OCI-LY3 (cell line): ENCODE data around the gene PLD2.

Experiments used
- H2AFZ ChIP-seq: fragments of 200-600, 300-600 bp; shearing (Covaris generic); 2 replicates; pipeline ENCODE4 v1.6.0; 2014; ENCODE audit warnings: antibody characterized with exemption, low read depth, low read length
- H3K27ac ChIP-seq: fragments of 200-600, 300-600 bp; sonication (generic); 2 replicates; pipeline ENCODE4 v1.5.1; 2014; ENCODE audit warnings: mild to moderate bottlenecking, low read length, moderate library complexity, mixed read lengths
- H3K27me3 ChIP-seq: fragments of 200-600, 300-600 bp; sonication (generic); 2 replicates; pipeline ENCODE4 v1.6.1; 2014; ENCODE audit warnings: low read depth, low read length, mixed read lengths
- H3K36me3 ChIP-seq: fragments of 200-600, 300-600 bp; sonication (generic); replicated peaks from 2 replicates; pipeline ENCODE3; 2014; ENCODE audit warnings: low read depth, low read length, mixed read lengths
- H3K4me1 ChIP-seq: fragments of 300-600, 200-600 bp; sonication (generic); 2 replicates; pipeline ENCODE4 v1.6.1; 2014; ENCODE audit warnings: low read length, mixed read lengths
- H3K4me2 ChIP-seq: fragments of 200-600, 300-600 bp; sonication (generic); 2 replicates; pipeline ENCODE4 v1.6.1; 2014; ENCODE audit warnings: low read length, mixed read lengths
- H3K4me3 ChIP-seq: fragments of 300-600, 200-600 bp; sonication (generic); 2 replicates; pipeline ENCODE4 v1.5.1; 2014; ENCODE audit warnings: antibody characterized with exemption, mild to moderate bottlenecking, low read length, moderate library complexity
- H3K79me2 ChIP-seq: fragments of 300-600, 200-600 bp; shearing (Covaris generic); 2 replicates; pipeline ENCODE4 v1.6.1; 2014; ENCODE audit warnings: mild to moderate bottlenecking, low read length, mixed read lengths
- H3K9ac ChIP-seq: fragments of 300-600, 200-600 bp; shearing (Covaris generic); 2 replicates; pipeline ENCODE4 v1.6.0; 2014; ENCODE audit warnings: mild to moderate bottlenecking, low read length, moderate library complexity
- H3K9me3 ChIP-seq: fragments of 200-600, 300-600 bp; shearing (Covaris generic); 2 replicates; pipeline ENCODE4 v1.6.1; 2014; ENCODE audit warnings: low read length, mixed read lengths; ENCODE audit not compliant: insufficient read depth
- H4K20me1 ChIP-seq: fragments of 200-600, 300-600 bp; sonication (generic); 2 replicates; pipeline ENCODE4 v1.6.1; 2016; ENCODE audit warnings: low read length, mixed read lengths; ENCODE audit not compliant: insufficient read depth
- EZH2phosphoT487 ChIP-seq: fragments of 200-600 bp; shearing (Covaris generic); IDR thresholded peaks from 2 replicates; pipeline ENCODE4 v1.6.1; 2018; ENCODE audit warnings: antibody characterized with exemption, mixed run types, low read depth
- TF ChIP-seq, protein P1 (sequence below): fragments of 200-600, 300-600 bp; sonication (generic); IDR thresholded peaks from 2 replicates; pipeline ENCODE4 v1.5.1; 2014; ENCODE audit warnings: antibody characterized with exemption, low read length, low read depth

PLD2 gene

DNA sequence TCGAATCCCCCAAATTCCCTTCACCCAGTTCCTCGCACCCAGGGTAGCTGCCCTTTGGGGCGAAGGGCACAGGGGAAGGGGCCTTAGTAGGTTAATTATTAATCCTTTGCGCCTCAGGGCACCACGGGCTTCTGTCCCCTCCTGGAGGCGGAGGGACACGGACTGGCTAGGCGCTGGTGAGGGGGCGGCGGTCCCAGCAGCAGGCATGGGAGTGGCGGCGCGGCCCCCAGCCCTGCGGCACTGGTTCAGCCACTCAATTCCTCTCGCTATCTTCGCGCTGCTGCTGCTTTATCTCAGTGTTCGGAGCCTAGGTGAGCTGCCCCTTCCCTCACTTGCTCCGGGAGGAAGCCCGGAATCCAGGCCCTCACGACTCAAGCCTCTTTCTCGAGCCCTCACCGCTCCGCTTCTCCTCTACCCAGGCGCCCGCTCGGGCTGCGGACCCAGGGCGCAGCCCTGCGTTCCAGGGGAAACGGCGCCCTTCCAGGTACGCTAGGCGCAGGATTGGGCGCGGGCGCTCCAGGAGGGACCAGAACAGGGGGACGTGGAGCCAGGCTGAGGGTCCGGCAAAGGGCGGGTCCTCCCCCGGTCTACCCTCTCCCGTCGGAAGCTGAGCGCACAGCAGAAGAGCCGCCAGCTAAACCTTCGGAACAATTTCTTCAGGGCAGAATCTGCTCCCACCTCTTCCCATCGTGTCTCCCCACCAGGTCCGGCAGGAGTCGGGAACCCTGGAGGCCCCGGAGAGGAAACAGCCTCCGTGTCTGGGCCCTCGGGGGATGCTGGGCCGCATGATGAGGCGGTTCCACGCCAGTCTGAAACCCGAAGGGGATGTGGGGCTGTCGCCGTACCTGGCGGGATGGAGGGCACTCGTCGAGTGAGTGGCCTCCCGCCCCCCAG, 17.9 kb upstream of the PLD2 start, which contains the start of gene GLTPD2:
TSS of gene GLTPD2 (plus strand) at position 158 of the 894 bp plus-strand sequence. CDS start at position 206, 48 bp downstream.
- H3K4me3 ChIP-seq, result peak within 1 kb of the TSS; percentile 85
- no peaks in the 10 kb centered on the region for H3K9me3 ChIP-seq
- H3K36me3 ChIP-seq, result no peaks in the 10 kb centered on the region
- H3K4me2 ChIP-seq, result peak within 1 kb of the TSS; percentile 71
- H3K4me1 ChIP-seq, result peaks cover 3% of the 10 kb centered on the region; the same call in 1 of the 2 replicates
- peak within 1 kb of the TSS; percentile 68 for H3K9ac ChIP-seq
- H3K27ac ChIP-seq, result no peak within 1 kb of the TSS
- no peak for TF ChIP-seq EZH2phosphoT487
- TF ChIP-seq, protein P1, sequence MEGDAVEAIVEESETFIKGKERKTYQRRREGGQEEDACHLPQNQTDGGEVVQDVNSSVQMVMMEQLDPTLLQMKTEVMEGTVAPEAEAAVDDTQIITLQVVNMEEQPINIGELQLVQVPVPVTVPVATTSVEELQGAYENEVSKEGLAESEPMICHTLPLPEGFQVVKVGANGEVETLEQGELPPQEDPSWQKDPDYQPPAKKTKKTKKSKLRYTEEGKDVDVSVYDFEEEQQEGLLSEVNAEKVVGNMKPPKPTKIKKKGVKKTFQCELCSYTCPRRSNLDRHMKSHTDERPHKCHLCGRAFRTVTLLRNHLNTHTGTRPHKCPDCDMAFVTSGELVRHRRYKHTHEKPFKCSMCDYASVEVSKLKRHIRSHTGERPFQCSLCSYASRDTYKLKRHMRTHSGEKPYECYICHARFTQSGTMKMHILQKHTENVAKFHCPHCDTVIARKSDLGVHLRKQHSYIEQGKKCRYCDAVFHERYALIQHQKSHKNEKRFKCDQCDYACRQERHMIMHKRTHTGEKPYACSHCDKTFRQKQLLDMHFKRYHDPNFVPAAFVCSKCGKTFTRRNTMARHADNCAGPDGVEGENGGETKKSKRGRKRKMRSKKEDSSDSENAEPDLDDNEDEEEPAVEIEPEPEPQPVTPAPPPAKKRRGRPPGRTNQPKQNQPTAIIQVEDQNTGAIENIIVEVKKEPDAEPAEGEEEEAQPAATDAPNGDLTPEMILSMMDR, result no peak
- H2AFZ ChIP-seq, result peak within 1 kb of the TSS; percentile 43; the same call in 1 of the 2 replicates
- H3K27me3 ChIP-seq, result no peaks in the 10 kb centered on the region; the same call in 1 of the 2 replicates
- H3K79me2 ChIP-seq, result no peaks in the 10 kb centered on the region
- no peaks in the 10 kb centered on the region for H4K20me1 ChIP-seq

DNA sequence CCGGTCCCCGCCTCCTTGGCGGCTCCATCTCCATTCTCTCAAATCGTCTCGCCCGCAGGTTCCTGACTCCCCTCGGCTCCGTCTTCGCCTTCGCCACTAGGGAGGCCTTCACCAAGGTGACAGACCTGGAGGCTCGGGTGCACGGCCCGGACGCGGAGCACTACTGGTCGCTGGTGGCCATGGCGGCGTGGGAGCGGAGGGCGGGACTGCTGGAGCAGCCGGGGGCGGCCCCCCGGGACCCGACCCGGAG, 17.3 kb upstream of the PLD2 start:
- Histone ChIP-seq H3K4me2 (peak overlapping the region; percentile 71), H3K9ac (peak overlapping the region; percentile 68), H3K9me3 (no peaks in the 10 kb centered on the region), H2AFZ (peak overlapping the region; percentile 43; the same call in 1 of the 2 replicates), H3K27me3 (no peaks in the 10 kb centered on the region; the same call in 1 of the 2 replicates), H3K36me3 (no peaks in the 10 kb centered on the region), H3K79me2 (no peaks in the 10 kb centered on the region), H3K4me3 (peak overlapping the region; percentile 85), H4K20me1 (no peaks in the 10 kb centered on the region), H3K4me1 (peaks cover 3% of the 10 kb centered on the region; the same call in 1 of the 2 replicates), H3K27ac (no peak overlapping the region)
- TF ChIP-seq EZH2phosphoT487, result no peak
- TF ChIP-seq, protein P1, result no peak

DNA sequence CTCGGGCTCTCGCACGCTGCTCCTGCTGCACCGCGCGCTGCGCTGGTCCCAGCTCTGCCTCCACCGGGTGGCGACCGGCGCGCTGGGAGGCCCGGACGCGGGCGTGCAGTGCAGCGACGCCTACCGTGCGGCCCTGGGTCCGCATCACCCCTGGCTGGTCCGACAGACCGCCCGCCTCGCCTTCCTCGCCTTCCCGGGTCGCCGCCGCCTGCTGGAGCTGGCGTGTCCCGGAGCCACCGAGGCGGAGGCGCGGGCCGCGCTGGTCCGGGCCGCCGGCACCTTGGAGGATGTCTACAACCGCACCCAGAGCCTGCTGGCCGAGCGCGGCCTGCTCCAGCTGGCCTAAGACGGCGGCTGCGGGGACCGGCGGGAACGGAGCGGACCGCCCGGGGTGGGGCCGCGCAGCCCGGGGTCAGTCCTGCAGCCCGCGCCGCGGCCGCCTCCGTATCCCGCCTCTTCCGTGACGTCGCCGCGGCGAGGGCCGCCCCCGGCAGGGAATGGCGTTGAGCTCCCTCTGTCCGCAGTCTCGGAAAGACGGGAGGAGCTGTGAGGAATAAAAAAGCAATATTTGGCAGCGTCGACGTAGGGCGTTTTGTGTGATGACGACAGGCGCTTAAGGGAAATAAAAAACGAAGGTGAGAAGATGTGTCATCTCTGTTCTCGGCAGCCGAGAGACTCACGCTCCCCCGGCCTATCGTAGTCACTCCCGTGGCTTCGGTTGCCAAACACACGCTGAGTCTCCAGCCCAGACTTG, 16.8 kb upstream of the PLD2 start:
- no peaks in the 10 kb centered on the region for H4K20me1 ChIP-seq
- peak overlapping the region; percentile 68 for H3K9ac ChIP-seq
- H2AFZ ChIP-seq, result peak overlapping the region; percentile 84
- H3K4me3 ChIP-seq, result peak overlapping the region; percentile 85
- no peaks in the 10 kb centered on the region for H3K79me2 ChIP-seq
- H3K27ac ChIP-seq, result peak overlapping the region; percentile 25; the same call in 1 of the 2 replicates
- no peaks in the 10 kb centered on the region for H3K36me3 ChIP-seq
- no peaks in the 10 kb centered on the region; the same call in 1 of the 2 replicates for H3K27me3 ChIP-seq
- H3K9me3 ChIP-seq, result 0 out of 2 replicates have a peak, but pooled peaks cover under 1% of the 10 kb centered on the region
- TF ChIP-seq, protein P1, result peak; percentile 52
- no peak for TF ChIP-seq EZH2phosphoT487
- H3K4me1 ChIP-seq, result peaks cover 3% of the 10 kb centered on the region; the same call in 1 of the 2 replicates
- peak overlapping the region; percentile 71 for H3K4me2 ChIP-seq
